ENCODE results near the gene SVIL.
A peak's percentile ranks its signal among the peaks of the same experiment; 100 is the strongest.
"Not testable (repeated sequence)": the region's sequence is repeated elsewhere in the genome, so short reads cannot be mapped to it uniquely, and the experiment has no call there.

Gene SVIL

DNA sequence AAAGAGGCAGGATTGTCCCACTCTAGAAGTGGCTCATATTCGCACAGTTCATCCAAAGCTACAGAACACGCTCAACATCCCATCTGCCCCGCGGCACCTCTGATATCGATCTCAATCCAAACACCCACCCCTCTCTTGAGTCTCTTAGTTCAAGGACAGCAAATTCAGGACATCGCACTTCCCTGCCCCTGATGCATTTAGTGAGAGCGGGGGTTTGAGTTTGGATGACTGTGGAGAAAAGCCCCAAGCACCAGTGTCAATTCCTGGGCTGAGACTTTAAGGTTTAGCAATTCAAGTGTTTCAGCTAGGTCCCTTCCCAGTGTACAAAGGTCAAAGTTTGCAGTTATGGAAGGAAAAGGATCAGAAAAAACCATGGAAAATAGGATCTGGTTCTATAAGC, 179.7 kb downstream of the SVIL start:
- no peak for DNase-seq (ENCODE audit: low read depth in 2 of 2)

DNA sequence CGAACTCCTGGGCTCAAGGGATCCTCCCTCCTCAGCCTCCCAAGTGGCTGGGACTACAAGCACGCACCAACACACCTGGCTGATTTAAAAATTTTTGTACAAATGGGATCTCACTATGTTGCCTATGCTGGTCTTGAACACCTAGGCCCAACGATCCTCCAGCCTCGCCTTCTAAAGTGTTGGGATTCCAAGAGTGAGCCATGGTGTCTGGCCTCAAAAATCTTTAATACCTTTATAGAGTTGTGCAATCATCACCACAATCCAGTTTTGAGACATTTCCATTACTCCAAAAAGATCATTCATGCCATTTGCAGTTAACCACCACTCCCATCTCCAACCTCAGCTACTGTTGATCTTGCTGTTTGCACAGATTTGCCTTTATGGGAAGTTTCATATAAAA, 180.5 kb downstream of the SVIL start:
- no peak for DNase-seq (ENCODE audit: low read depth in 2 of 2)

DNA sequence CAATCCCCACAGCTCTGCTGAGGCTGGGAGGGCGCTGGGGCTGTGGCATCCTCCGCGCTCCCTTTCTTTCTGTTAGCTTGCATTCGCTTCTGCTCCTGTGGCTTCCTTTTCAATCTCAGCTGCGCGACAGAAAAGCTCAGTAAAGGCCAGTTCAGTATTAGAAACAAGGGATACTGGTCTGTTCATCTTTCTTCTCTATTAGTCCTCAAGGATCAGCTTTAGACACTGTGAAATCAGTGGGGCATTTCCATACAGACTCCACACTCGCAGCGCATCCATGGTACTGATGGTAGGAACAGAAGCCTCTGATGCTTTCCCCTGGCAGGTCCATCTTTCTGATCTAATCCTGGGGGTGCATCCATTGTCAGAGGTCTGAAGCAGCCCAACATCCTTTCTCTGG, 182.2 kb downstream of the SVIL start:
- no peak for DNase-seq (ENCODE audit: low read depth in 2 of 2)

DNA sequence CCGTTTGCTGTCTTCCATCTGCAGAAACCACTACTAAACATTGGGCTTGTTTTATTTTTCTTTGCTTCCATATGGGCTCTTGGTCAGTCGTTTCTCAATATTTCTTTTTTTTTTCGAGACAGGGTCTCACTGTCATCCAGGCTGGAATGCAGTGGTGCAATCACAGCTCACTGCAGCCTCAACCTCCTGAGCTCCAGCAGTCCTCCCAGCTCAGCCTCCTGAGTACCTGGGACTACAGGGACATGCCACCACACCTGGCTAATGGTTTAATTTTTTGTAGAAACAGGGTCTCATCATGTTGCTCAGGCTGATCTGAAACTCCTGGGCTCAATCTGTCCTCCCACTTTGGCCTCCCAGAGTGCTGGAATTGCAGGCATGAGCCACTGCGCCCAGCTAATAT, 182.8 kb downstream of the SVIL start:
- DNase-seq (ENCODE audit: low read depth in 2 of 2) = no peak

DNA sequence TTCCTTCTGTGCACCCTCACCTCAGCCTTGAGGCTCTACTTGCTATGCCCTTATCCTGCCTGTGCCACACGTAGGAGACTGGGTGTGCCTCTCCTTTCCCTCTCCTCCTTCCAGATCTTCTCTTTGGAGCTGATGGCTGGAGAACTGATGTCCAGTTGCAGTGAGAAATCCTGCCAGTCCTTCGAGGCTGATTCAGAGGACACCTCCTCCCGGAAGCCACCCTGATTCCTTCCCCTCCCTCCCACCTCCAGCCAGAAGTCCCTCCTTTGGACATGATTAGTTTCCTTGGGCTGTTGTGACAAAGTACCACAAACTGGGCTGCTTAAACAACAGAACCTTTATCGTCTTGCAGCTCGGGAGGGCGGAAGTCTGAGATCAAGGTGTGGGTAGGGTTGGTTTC, 184.4 kb downstream of the SVIL start:
- no peak for DNase-seq (ENCODE audit: low read depth in 2 of 2)

DNA sequence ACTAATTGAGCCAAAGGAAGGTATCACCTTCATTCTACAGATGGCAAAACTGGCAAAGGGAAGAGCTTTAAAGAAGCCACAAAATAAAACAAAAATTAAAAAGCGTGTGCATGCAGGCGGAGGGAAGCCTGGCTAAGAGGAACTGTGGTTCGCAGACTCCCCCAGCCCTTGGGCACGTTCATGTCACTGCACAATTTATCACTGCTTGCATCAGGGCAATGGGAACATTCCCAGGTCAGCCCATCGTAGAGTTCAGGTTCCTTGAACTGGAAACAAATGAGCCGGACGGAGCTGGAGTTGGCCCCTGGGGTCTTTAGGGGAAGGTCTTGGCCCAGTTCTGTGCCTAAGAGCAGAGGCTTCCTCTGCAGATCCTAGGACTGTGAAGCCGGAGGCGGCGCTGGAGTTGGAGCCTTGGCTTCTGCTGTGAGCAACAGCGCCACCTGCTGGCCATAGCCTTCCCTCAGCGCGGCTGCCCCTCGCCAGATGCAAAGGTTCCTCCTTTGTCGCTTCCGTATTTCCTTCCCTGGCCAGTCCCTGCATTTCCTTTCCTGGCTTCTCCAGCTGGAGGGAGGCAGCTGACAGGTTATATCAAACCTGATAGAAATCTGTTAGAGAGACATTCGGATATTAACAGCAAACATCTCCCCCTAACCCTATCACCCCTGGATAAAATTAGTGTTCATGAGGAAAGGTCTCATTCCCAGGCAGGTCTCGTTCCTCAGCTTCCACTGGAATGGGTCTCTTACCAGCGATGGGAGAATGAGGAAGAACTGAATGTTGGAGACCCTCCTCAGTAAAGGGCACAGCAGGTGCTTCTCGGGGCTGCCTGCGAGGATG, 185.8 kb downstream of the SVIL start:
- peak; percentile 64 to 80 for DNase-seq (ENCODE audit: low read depth in 2 of 2)

DNA sequence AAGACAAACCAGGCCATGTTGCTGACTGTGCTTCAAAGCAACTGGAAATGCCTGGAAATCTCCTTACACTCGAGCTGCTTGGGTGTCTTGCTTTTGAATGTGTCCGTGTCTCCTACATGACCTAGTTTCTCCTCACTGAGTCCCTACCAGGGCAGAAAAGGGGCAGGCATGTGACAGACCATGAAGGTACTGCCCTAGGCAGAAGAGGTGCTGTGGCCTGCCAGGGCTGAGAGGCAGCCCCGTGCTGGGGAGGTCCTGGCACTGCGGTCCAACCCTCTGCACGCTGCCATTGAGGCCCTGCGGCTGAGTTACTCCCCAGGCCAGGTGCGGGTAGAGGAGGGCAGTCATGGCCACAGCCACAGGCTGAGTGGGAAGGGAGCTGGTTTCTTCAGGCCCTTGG, 186.6 kb downstream of the SVIL start:
- no peak for DNase-seq (ENCODE audit: low read depth in 2 of 2)

DNA sequence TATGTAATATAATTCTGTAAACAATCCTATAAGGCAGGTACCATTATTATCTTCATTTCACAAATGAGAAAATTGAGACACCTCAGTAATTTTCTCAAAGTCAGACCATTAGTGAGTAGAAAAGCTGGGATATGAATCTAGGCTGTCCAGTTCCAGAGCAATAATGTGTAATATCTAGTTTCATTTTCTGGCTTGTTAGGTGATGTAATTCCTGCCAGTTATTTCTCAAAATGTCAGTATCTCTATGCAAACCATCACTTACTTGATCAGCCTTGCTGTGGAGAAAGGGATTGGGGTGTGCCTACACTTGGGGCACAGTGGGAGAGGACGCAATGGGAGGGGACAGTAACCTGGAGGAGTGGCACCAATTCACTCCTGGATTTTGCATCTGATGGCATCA, 188.4 kb downstream of the SVIL start:
- no peak for DNase-seq (ENCODE audit: low read depth in 2 of 2)

DNA sequence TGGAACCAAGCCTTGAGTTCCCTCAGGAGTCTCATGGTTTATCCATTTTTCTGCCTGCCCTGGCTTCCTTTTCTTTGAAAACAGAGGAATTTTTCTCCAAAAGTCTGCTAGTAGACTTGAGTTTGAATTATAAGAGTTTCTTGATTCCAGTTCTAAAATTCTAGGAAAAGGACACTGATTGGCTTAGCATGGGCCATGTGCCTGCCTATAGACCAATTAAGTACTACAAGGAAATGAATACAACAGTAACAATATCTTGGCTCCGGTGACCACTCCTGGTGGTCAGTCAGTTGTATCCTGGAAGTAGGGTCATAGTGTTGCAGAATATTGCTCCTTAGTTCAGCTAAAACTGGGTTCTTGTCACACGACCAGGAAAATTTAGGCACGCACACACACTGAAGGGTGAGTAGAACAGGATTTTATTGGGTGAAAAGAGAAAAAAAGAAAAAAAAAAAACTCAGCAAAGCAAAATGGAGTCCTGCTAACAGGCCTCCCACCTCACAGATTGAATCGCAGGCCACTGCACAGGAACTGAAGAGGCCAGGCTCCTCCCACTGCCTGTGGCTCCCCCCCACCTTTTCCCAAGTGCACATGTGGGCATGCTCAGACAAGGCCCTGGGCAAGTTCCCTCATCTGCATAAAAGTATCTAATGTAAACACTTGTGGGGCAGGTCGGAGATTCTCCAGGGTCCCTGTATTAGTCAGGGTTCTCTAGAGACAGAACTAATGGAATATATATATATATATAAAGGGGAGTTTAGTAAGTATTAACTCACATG, 190.8 kb downstream of the SVIL start:
- no peak for DNase-seq (ENCODE audit: low read depth in 2 of 2)

DNA sequence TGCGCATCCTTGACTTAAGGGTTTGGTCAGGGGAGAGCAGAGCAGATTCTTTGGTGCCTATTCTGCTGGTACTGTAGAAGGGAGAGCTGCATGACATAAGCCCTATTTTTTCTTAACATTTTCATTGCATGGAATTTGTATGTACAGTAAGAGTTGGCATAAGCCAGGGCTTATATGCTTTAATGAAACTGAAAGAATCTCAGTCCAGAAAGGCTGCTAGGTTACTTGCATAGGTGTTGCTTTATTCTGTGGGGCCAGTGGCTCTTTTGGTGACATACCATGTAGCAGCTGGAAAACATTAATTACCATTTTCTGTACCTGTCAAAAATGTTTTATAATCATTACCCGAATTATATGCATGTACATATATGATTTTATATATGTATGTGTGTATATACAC, 193.8 kb downstream of the SVIL start:
- DNase-seq (ENCODE audit: low read depth in 2 of 2) = no peak

DNA sequence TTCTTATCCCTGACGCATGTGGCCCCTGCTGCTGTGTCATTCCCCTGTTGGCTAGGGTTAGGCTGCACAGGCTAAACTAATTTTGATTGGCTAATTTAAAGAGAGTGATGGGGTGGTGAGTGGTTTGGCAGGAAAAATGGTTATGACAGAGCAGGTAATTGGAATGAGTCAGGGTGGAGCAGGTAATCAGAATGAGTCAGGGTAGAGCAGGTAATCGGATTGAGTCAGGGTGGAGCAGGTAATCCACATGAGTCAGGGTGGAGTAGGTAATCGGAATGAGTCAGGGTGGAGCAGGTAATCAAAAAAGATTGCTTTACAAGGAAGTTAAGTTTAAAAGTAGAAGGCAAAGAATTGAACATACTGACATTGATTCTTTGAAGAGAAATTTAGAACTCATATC, 195.8 kb downstream of the SVIL start:
- not testable (repeated sequence) for DNase-seq (ENCODE audit: low read depth in 2 of 2)

DNA sequence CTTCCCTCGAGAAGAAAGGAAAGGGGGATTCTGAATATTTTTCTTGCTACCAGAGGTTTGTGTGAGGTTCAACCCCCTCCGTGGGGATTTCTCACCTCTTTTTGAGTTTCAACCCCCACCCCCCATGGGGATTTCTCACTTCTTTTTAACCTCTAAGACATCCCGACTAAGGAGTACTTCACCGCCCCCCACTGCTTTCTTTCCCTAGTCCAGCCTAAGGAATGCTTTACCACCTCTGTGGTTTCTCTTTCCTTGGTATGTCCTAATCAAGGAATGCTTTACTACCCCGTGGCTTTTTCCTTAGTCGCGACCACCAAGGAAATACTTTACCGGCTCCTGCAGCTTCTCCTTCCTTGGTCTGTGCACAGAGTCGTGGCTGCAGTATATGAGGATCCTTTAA, 196.5 kb downstream of the SVIL start:
- no peak for DNase-seq (ENCODE audit: low read depth in 2 of 2)

DNA sequence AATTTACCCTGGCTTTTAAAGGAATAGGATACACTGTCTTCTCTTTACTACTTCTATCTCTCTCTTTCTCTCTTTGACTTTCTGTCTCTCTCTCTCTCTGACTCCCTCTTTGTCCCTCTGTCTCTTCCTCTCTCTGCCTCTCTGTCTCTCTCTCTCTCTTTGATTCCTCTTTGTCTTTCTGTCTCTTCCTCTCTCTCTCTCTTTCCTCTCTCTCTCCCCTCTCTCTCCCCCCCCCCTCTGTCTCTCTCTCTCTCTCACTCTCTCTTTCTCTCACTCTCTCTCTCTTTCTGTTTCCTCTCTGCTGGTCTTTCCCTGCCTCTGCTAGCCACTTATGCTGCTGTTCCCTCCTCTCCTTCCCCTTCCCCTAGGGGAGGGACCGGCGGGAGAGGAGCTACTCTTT, 196.9 kb downstream of the SVIL start:
- no peak for DNase-seq (ENCODE audit: low read depth in 2 of 2)

DNA sequence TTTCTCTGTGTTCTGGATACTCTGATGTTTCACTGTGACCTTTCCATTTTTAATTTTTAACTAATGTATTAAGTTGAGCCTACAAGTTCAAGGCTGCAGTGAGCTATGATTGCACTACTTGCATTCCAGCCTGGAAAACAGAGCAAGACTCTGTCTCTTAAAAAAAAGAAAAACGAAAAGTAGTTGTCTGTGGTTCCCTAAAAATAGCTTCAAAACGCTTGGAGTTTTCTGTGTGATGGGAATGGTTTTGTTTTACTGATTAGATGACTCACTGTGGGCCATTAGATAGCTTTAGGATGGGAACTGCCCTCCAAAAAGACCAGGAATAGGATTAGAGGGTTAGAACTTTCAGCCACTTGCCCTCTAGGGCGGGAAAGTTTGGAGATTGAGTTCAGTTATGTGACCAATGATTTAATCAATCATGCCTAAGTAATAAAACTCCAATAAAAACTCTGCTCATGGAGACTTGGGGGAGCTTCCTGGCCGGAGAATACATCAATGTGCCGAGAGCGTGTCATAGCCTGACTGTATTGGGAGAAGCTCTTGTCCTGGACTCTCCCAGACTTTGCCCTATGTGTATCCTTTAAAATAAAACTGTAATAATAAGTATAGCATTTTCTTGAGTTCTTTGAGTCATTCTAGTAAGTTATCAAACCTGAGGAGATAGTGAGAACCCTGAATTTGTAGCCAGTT, 198.8 kb downstream of the SVIL start:
- no peak for DNase-seq (ENCODE audit: low read depth in 2 of 2)

DNA sequence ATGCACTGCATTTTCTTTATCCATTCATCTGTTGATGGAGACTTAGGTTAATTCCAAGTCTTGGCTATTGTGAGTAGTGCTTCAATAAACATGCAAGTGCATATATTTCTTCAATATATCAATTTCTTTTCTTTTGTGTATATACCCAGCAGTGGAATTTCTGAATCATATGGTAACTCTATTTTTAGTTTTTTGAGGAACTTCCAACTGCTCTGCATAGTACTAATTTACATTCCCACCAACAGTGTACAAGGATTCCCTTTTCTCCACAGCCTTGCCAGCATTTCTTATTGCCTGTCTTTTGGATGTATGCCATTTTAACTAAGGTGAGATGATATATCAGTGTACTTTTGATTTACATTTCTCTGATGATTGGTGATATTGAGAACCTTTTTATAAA, 200.7 kb downstream of the SVIL start:
- DNase-seq (ENCODE audit: low read depth in 2 of 2) = no peak

DNA sequence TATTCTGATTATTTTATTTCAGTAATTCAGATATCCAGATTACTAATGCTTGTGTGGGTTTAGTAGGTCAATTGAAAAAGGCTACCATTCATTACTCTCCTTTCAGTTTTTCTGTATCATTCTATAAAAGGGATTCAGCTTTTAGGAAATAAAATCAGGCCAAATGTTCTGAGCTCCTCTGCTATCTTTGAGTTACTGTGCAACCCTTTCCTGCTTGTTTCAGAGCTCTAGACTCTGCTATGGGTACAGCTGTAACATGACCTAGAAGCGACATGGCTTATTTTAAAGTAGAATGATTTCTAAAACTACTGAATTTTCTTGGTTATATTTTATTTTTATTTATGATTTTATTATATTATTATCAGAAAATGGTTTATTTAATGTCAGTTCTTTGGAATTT, 203.1 kb downstream of the SVIL start:
- no peak for DNase-seq (ENCODE audit: low read depth in 2 of 2)

DNA sequence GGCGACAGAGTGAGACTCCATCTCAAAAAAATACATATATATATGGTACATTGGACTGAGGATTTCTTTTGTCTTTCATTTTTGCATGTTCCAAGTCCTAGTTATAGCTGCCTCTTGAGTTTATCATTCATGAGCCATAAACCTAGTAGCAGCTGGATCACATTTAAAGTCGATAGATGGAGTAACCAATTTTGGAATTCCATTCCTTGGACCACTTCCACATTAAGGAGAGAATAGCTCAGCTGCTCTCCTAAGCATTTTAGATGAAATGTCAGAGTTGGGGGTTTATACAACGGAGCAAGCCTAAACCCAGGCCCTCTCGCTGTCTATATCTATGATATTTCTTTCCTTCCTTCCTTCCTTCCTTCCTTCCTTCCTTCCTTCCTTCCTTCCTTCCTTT, 204.7 kb downstream of the SVIL start:
- no peak for DNase-seq (ENCODE audit: low read depth in 2 of 2)

DNA sequence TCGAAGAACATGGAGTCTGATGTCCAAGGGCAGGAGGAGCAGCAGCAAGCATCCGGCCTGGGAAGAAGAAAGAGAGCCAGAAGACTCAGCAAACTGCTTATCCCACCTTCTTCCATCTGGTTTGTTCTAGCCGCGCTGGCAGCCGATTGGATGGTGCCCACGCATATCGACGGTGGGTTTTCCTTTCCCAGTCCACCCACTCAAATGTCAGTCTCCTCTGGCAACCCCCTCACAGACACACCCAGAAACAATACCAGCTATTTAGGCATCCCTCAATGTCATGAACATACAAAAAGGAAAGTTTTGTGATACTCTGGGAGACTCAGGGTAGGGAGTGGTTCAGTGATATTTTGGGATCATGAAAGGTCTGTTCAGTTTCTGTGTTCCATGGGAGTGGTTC, 206.3 kb downstream of the SVIL start:
- no peak for DNase-seq (ENCODE audit: low read depth in 2 of 2)

DNA sequence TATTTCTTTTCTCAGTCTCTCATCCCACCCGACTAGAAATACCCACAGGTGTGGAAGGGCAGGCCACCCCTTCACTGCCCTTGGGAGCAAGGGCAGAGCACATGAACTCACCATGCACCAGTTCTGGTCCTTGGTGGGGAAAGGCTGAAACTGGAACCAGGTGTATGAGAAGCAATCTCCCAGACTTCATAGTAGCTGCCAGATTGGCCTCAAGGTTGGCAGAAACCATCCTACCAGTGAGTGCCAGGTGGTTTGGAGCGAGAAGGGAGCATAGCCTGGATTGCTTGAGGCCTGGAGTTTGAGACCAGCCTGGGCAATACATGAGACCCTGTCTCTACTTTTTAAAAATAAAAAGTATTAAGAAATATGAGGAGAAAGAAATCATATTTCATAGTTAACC, 207.1 kb downstream of the SVIL start:
- DNase-seq (ENCODE audit: low read depth in 2 of 2) = no peak

DNA sequence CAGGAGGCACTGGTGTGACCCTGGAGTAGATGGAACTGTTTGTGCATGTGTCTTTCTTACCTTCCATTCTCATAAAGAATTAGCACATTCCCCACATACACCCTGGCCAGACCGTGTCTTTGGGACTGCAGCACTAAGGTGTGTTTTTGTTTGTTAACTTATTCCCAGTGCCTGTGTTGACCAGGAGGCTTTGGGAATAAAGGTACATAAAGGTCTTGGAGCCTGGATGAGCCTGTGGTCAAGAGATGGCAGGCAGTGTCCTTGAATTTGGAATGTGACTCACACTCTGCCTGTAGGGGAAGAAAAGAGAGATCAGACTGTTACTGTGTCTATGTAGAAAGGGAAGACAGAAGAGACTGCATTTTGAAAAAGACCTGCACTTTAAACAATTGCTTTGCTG, 208.4 kb downstream of the SVIL start:
- DNase-seq (ENCODE audit: low read depth in 2 of 2) = no peak

DNA sequence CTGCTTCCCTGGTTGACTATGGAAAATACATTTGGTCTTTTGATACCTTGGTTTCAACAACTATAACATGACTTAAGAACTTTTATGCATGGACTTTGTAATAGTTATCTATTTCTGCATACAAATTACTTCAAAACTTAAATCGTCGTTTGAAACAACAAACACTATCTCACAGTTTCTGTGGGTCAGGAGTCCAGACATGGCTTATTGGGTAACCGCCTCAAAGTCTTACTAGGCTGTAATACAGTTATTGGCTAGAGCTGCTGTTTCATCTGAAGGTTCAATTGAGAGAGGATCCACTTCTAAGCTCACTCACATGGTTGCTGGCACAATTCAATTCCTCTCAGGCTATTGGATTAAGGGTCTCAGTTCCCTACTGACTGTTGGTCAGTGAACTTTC, 210.8 kb downstream of the SVIL start:
- DNase-seq (ENCODE audit: low read depth in 2 of 2) = no peak

DNA sequence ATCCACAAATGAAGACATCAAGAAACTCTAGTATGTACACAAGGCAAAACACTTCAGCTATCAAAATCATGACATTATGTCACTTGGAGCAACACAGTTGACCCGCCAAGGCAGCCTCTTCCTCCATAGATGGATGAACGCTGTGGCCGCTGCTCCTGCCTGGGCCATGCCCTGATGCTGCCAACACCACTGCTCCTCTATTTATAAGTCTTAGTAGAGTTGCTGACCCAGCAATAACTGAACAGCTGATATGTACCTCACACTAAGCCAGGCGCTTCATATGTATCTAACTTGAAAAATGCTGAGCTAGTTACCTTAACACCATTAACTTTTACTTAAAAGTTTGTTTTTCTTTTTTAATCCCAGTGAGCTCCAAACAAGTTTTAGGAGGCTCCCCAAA, 214.0 kb downstream of the SVIL start:
- no peak for DNase-seq (ENCODE audit: low read depth in 2 of 2)

DNA sequence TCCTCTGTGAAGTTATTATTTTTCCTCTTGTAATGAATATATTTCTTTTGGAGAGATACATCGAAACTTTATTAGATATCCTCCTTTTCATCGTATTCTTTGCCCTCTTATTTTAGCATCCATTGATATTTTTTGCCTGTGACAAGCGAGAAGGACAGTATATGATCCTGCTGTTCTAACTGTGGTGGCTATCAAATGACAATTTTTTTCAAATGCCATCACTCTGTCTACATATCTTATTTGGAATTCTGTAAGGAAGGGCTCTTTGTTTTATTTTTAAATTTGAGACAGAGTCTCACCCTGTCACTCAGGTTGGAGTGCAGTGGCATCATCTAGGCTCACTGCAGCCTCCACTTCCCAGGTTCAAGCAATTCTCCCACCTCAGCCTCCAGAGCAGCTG, 217.4 kb downstream of the SVIL start:
- DNase-seq (ENCODE audit: low read depth in 2 of 2) = no peak

Data from stimulated activated CD4-positive, alpha-beta T cell treated with anti-CD3 and anti-CD28 coated beads, Interleukin-4, amount 100 ng/mL, for 48 hours (primary cell).